ENCODE measurements around the gene OR8B4. TPM values are rescaled to one million over a fixed set of nuclear protein-coding genes. Genes with fewer than 3 reads are reported as not detected.

Gene OR8B4
- not detected in 2 replicates for total RNA-seq (ENCODE audit: low replicate concordance)

GRCh38 chr11:124424384-124424921 lies at the start of gene OR8B4:
OR8B4 (minus strand) TSS chr11:124424871; CDS start chr11:124424871, 0 bp downstream.
- H3K4me3 ChIP-seq (ENCODE audit: low read depth, low read length), result no peak within 1 kb of the TSS
- DNase-seq (ENCODE audit: low read depth), result no peak
- TF ChIP-seq CTCF (IDR thresholded peaks at IDR 0.05; ENCODE audit: insufficient read depth, low read length), result no peak

- no peak for TF ChIP-seq CTCF (IDR thresholded peaks at IDR 0.05; ENCODE audit: insufficient read depth, low read length)
These were observed 49.4 kb upstream of the OR8B4 start for GRCh38 chr11:124474079-124474478.

GRCh38 chr11:124473476-124473875 lies 48.8 kb upstream of the OR8B4 start:
- no peak for DNase-seq (ENCODE audit: low read depth)
- no peak overlapping the region for H3K4me3 ChIP-seq (ENCODE audit: low read depth, low read length)
- no peak for TF ChIP-seq CTCF (IDR thresholded peaks at IDR 0.05; ENCODE audit: insufficient read depth, low read length)

More at GRCh38 chr11:124474079-124474478, 49.4 kb upstream of the OR8B4 start:
- H3K4me3 ChIP-seq (ENCODE audit: low read depth, low read length), result no peak overlapping the region
- no peak for DNase-seq (ENCODE audit: low read depth)

- no peak overlapping the region for H3K4me3 ChIP-seq (ENCODE audit: low read depth, low read length)
- no peak for TF ChIP-seq CTCF (IDR thresholded peaks at IDR 0.05; ENCODE audit: insufficient read depth, low read length)
- DNase-seq (ENCODE audit: low read depth), result peak; percentile 2
These were observed 46.0 kb upstream of the OR8B4 start for GRCh38 chr11:124470561-124471227.

- no peak overlapping the region for H3K4me3 ChIP-seq (ENCODE audit: low read depth, low read length)
- no peak for TF ChIP-seq CTCF (IDR thresholded peaks at IDR 0.05; ENCODE audit: insufficient read depth, low read length)
- no peak for DNase-seq (ENCODE audit: low read depth)
These were observed 42.8 kb upstream of the OR8B4 start for GRCh38 chr11:124467381-124467927.

- TF ChIP-seq CTCF (IDR thresholded peaks at IDR 0.05; ENCODE audit: insufficient read depth, low read length), result no peak
- H3K4me3 ChIP-seq (ENCODE audit: low read depth, low read length), result no peak overlapping the region
- no peak for DNase-seq (ENCODE audit: low read depth)
These were observed 40.7 kb upstream of the OR8B4 start for GRCh38 chr11:124465368-124465767.

Measured in fibroblast of the aortic adventitia (primary cell).